Nephron progenitor cell (in vitro differentiated cells): Measurements from ENCODE around the gene TEX35.
A peak's percentile ranks its signal among the peaks of the same experiment; 100 is the strongest.

Experiments
- DNase-seq: peaks from one replicate; pipeline ENCODE4 v3.0.0; 2021
- H3K27ac Mint-ChIP-seq: 2 replicates; pipeline ENCODE4 v1.8.0; 2021; ENCODE audit warnings: mild to moderate bottlenecking, moderate library complexity, mixed read lengths
- H3K27me3 Mint-ChIP-seq: 2 replicates; pipeline ENCODE4 v1.8.0; 2021; ENCODE audit warnings: mild to moderate bottlenecking, low read depth, mixed read lengths; ENCODE audit not compliant: poor library complexity
- H3K36me3 Mint-ChIP-seq: 2 replicates; pipeline ENCODE4 v1.8.0; 2021; ENCODE audit warnings: low read depth, mixed read lengths
- H3K4me1 Mint-ChIP-seq: 2 replicates; pipeline ENCODE4 v1.8.0; 2021; ENCODE audit warnings: mixed read lengths
- H3K4me3 Mint-ChIP-seq: 2 replicates; pipeline ENCODE4 v1.8.0; 2021; ENCODE audit warnings: mild to moderate bottlenecking, moderate library complexity, mixed read lengths
- H3K9me3 Mint-ChIP-seq: 2 replicates; pipeline ENCODE4 v1.8.0; 2021; ENCODE audit warnings: mild to moderate bottlenecking, moderate library complexity, mixed read lengths
- CTCF ChIP-seq: fragments of 200-600 bp; sonication (generic); IDR thresholded peaks from 2 replicates; pipeline ENCODE4 v1.5.0; 2021; ENCODE audit warnings: antibody characterized with exemption

TEX35 gene

GRCh38 chr1:178490967-178491366, 21.9 kb upstream of the TEX35 start:
- DNase-seq: no peak
- Mint-ChIP-seq H3K27me3 (peaks cover 5% of the 10 kb centered on the region), H3K9me3 (no peaks in the 10 kb centered on the region), H3K4me1 (no peaks in the 10 kb centered on the region), H3K27ac (no peak overlapping the region), H3K36me3 (no peaks in the 10 kb centered on the region), H3K4me3 (no peak overlapping the region)
- TF ChIP-seq CTCF: no peak

- DNase-seq: no peak
- Mint-ChIP-seq H3K4me1 (no peaks in the 10 kb centered on the region), H3K27ac (no peak overlapping the region), H3K27me3 (peaks cover 5% of the 10 kb centered on the region), H3K9me3 (no peaks in the 10 kb centered on the region), H3K36me3 (no peaks in the 10 kb centered on the region), H3K4me3 (no peak overlapping the region)
- no peak for TF ChIP-seq CTCF
These were observed 21.2 kb upstream of the TEX35 start for GRCh38 chr1:178491721-178492120.

GRCh38 chr1:178492341-178492740, 20.6 kb upstream of the TEX35 start:
- TF ChIP-seq CTCF: no peak
- no peaks in the 10 kb centered on the region for H3K36me3 Mint-ChIP-seq
- peak overlapping the region; percentile 27 for H3K27ac Mint-ChIP-seq
- no peak overlapping the region for H3K4me3 Mint-ChIP-seq
- no peak for DNase-seq
- no peaks in the 10 kb centered on the region for H3K9me3 Mint-ChIP-seq
- peaks cover 5% of the 10 kb centered on the region for H3K4me1 Mint-ChIP-seq
- H3K27me3 Mint-ChIP-seq: peaks cover 5% of the 10 kb centered on the region

GRCh38 chr1:178493301-178493741, 19.6 kb upstream of the TEX35 start:
- Mint-ChIP-seq H3K4me3 (no peak overlapping the region), H3K9me3 (no peaks in the 10 kb centered on the region), H3K4me1 (peaks cover 11% of the 10 kb centered on the region), H3K27me3 (peaks cover 3% of the 10 kb centered on the region), H3K36me3 (no peaks in the 10 kb centered on the region), H3K27ac (no peak overlapping the region)
- no peak for TF ChIP-seq CTCF
- DNase-seq: no peak

GRCh38 chr1:178494569-178494971, 18.3 kb upstream of the TEX35 start:
- Mint-ChIP-seq H3K9me3 (no peaks in the 10 kb centered on the region), H3K36me3 (no peaks in the 10 kb centered on the region), H3K27me3 (peaks cover 3% of the 10 kb centered on the region), H3K27ac (no peak overlapping the region), H3K4me3 (no peak overlapping the region), H3K4me1 (peaks cover 14% of the 10 kb centered on the region)
- TF ChIP-seq CTCF: no peak
- no peak for DNase-seq

- H3K36me3 Mint-ChIP-seq: no peaks in the 10 kb centered on the region
- no peaks in the 10 kb centered on the region for H3K9me3 Mint-ChIP-seq
- no peak for TF ChIP-seq CTCF
- no peak overlapping the region for H3K4me3 Mint-ChIP-seq
- no peak for DNase-seq
- H3K27ac Mint-ChIP-seq: no peak overlapping the region
- peaks cover 3% of the 10 kb centered on the region for H3K27me3 Mint-ChIP-seq
- H3K4me1 Mint-ChIP-seq: peaks cover 14% of the 10 kb centered on the region
These were observed 17.8 kb upstream of the TEX35 start for GRCh38 chr1:178495158-178495557.
